ENCODE data around the gene GRIK4.

The GRIK4 gene

DNA sequence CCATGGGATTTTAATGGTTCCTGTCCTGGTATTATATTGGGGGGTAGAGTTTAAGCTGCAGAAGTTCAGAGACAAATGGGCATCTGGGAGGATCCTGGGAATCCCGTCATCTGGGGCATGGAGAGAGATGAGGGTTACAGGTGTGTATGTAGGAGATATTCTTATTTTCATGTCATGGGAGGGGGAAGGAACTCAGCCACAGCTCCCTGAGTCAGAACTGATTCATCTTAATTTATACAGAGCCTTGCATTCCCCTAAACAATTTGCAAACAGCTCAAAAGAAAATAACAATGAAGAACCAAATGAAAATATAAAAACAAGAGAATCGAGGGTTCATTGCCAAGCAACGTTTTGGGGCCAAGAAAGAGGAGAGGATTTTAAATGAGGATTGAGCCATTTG lies 356.4 kb downstream of the GRIK4 start:
- ATAC-seq (replicated peaks; ENCODE audit: extremely low read depth, poor library complexity, severe bottlenecking) (no peak), DNase-seq (ENCODE audit: low spot score in 2 of 2) (no peak)
- H3K27ac Mint-ChIP-seq (ENCODE audit: low read depth), result peak overlapping the region; percentile 78
- H3K4me3 Mint-ChIP-seq, result no peak overlapping the region
- H3K9me3 Mint-ChIP-seq, result no peaks in the 10 kb centered on the region
- no peaks in the 10 kb centered on the region for H3K27me3 Mint-ChIP-seq
- H3K36me3 Mint-ChIP-seq (ENCODE audit: insufficient read depth), result no peaks in the 10 kb centered on the region
- H3K4me1 Mint-ChIP-seq, result peaks cover 38% of the 10 kb centered on the region

DNA sequence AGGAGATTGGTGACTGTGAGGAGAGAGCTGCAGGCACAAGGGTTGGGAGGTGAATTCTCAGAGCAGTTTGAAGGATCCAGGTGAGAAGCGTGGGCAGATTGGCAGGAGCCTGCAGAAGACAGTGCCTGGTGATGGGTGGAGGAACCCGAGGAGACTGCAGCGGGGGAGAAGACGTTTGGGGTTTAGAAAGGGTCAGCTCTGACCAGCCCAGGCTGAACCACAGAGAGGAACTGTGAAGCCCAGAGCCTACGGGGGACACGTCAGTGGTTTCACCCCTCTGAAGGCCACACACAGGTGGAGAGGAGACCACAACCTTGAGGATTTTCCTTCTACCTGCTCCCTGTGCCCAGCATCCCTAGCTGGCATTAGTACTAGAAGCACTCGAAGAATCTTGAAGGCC lies 357.5 kb downstream of the GRIK4 start:
- Mint-ChIP-seq H3K9me3 (no peaks in the 10 kb centered on the region), H3K27ac (ENCODE audit: low read depth) (no peak overlapping the region), H3K36me3 (ENCODE audit: insufficient read depth) (peaks cover 1% of the 10 kb centered on the region), H3K4me1 (peaks cover 38% of the 10 kb centered on the region), H3K27me3 (no peaks in the 10 kb centered on the region), H3K4me3 (no peak overlapping the region)
- no peak for ATAC-seq (replicated peaks; ENCODE audit: extremely low read depth, poor library complexity, severe bottlenecking)
- DNase-seq (ENCODE audit: low spot score in 2 of 2), result no peak

DNA sequence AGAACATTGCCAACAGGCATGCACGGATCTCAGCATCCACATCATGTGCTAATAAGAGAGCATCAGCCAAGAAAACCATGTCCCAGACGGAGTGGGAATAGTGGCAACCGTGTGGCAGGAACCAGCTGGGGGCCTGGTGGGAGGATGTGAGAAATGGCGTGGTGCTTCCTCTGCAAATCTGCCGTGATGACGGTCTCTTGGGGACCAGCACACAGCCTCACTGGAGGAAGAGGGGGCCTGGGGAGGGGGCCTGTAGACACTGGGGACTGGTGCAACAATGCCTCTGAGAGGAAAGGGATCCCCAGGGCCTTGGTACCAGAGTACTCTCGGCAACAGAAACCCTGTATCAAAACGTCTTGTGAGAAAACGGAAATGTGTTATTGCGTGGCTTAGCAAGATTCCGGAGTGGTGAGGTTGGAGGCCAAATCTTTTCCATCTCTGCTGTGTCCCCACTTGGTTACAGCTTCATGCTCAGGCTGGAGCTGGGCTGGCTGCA lies 358.0 kb downstream of the GRIK4 start:
- ATAC-seq (replicated peaks; ENCODE audit: extremely low read depth, poor library complexity, severe bottlenecking), result peak; percentile 25
- H3K9me3 Mint-ChIP-seq, result no peaks in the 10 kb centered on the region
- H3K27me3 Mint-ChIP-seq, result no peaks in the 10 kb centered on the region
- no peak overlapping the region for H3K4me3 Mint-ChIP-seq
- H3K36me3 Mint-ChIP-seq (ENCODE audit: insufficient read depth), result peaks cover 1% of the 10 kb centered on the region
- H3K27ac Mint-ChIP-seq (ENCODE audit: low read depth), result no peak overlapping the region
- peaks cover 38% of the 10 kb centered on the region for H3K4me1 Mint-ChIP-seq
- DNase-seq (ENCODE audit: low spot score in 2 of 2), result no peak

DNA sequence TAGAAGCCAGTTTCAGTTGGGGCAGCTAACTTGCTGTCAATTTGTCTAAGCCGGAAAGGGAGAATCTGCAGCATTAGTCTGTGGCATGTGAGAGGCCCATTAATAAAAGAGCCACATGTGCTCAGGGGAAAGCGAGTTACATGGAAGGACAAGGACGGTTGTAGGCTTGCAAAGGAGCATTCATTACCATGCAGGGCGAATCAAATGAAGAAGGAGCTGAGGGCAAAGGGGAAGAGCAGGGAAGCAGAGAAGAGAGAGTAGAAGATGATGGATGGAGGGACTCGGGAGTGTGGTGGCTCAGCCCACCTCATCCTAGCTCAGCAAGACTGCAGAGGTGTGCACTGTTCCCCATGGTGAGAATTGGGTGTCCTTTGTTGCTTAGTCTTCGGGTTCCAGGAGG lies 359.6 kb downstream of the GRIK4 start:
- no peaks in the 10 kb centered on the region for H3K27me3 Mint-ChIP-seq
- H3K4me3 Mint-ChIP-seq, result no peak overlapping the region
- H3K36me3 Mint-ChIP-seq (ENCODE audit: insufficient read depth), result peaks cover 6% of the 10 kb centered on the region
- DNase-seq (ENCODE audit: low spot score in 2 of 2) (no peak), ATAC-seq (replicated peaks; ENCODE audit: extremely low read depth, poor library complexity, severe bottlenecking) (no peak)
- H3K27ac Mint-ChIP-seq (ENCODE audit: low read depth), result no peak overlapping the region
- H3K4me1 Mint-ChIP-seq, result peaks cover 40% of the 10 kb centered on the region
- H3K9me3 Mint-ChIP-seq, result peaks cover 3% of the 10 kb centered on the region

DNA sequence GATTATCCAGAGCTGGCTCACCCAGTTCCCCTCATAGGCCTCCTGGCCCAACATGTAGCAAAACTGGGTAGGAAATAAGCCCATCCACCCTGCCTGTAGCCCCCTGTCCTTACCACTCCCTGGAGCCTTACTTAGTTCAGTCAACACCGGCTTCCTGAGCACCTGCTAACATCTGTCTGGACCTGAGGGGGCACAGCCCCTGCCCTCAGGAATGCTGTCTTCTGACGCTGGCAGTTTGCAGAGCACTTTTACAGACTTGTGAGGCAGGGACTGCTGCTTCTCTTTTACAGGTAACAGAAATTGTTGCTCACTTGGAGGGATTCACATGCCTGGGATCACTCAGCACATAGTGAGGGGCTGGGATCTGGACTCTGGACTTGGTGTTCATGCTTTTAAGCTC lies 360.4 kb downstream of the GRIK4 start:
- H3K36me3 Mint-ChIP-seq (ENCODE audit: insufficient read depth), result peaks cover 8% of the 10 kb centered on the region

DNA sequence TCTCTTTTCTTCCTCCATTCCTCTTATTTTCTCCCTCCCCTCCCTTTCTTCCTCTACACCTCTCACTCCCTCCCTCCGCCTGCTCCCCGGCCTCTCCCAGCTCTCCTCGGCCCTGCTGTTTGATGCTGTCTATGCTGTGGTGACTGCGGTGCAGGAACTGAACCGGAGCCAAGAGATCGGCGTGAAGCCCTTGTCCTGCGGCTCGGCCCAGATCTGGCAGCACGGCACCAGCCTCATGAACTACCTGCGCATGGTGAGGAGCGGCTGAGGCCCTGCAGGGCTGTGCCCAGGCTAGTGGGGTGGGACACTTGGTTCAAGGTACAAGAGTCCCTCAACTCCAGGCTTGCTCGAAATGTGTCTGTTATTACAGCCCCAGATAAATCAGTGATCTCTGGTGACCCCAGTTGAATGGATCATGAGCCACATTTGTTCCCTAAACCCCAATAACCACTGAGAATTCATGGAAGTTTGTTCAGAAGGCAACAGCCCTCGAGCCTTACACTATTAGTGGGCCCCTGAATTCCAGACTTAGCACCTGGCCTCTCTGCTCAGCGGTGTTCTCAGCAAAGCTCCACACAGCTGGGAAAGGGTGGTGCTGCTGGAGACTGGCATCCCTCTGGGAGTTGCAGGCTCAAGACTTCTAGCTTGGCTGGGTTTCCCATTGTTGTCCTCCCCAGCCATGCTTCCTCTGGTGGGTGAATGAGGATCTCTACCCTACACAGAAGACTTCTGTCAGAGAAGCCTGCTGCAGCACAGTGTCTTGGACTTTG lies 362.6 kb downstream of the GRIK4 start:
- peaks cover 6% of the 10 kb centered on the region for H3K9me3 Mint-ChIP-seq

More for the DNA sequence above, 360.4 kb downstream of the GRIK4 start:
- ATAC-seq (replicated peaks; ENCODE audit: extremely low read depth, poor library complexity, severe bottlenecking) (no peak), DNase-seq (ENCODE audit: low spot score in 2 of 2) (no peak)
- Mint-ChIP-seq H3K27me3 (no peaks in the 10 kb centered on the region), H3K4me3 (no peak overlapping the region), H3K4me1 (peaks cover 42% of the 10 kb centered on the region), H3K27ac (ENCODE audit: low read depth) (no peak overlapping the region), H3K9me3 (peaks cover 6% of the 10 kb centered on the region)

DNA sequence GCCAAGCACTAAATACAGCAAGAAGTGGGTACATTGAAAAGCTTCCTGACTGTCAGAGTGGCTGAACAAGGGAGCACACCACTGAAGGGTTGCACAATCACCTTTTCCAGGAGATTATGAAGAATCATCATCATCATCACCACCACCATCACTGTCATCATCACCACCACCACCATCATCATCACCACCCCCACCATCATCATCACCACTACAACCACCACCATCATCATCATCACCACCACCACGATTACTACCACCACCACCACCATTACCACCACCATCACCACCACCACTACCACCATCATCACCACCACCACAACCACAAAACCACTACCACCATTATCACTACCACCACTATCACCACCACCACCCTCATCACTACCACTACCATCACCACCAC lies 364.4 kb downstream of the GRIK4 start:
- Mint-ChIP-seq H3K4me1 (peaks cover 6% of the 10 kb centered on the region), H3K9me3 (peaks cover 6% of the 10 kb centered on the region), H3K36me3 (ENCODE audit: insufficient read depth) (peaks cover 8% of the 10 kb centered on the region), H3K27ac (ENCODE audit: low read depth) (peak overlapping the region; percentile 22), H3K4me3 (no peak overlapping the region), H3K27me3 (no peaks in the 10 kb centered on the region)
- DNase-seq (ENCODE audit: low spot score in 2 of 2) (no peak), ATAC-seq (replicated peaks; ENCODE audit: extremely low read depth, poor library complexity, severe bottlenecking) (no peak)

More for the DNA sequence above, 362.6 kb downstream of the GRIK4 start:
- DNase-seq (ENCODE audit: low spot score in 2 of 2), result no peak
- Mint-ChIP-seq H3K36me3 (ENCODE audit: insufficient read depth) (peaks cover 8% of the 10 kb centered on the region), H3K4me3 (no peak overlapping the region), H3K27me3 (no peaks in the 10 kb centered on the region), H3K4me1 (peaks cover 19% of the 10 kb centered on the region), H3K27ac (ENCODE audit: low read depth) (no peak overlapping the region)
- no peak for ATAC-seq (replicated peaks; ENCODE audit: extremely low read depth, poor library complexity, severe bottlenecking)

DNA sequence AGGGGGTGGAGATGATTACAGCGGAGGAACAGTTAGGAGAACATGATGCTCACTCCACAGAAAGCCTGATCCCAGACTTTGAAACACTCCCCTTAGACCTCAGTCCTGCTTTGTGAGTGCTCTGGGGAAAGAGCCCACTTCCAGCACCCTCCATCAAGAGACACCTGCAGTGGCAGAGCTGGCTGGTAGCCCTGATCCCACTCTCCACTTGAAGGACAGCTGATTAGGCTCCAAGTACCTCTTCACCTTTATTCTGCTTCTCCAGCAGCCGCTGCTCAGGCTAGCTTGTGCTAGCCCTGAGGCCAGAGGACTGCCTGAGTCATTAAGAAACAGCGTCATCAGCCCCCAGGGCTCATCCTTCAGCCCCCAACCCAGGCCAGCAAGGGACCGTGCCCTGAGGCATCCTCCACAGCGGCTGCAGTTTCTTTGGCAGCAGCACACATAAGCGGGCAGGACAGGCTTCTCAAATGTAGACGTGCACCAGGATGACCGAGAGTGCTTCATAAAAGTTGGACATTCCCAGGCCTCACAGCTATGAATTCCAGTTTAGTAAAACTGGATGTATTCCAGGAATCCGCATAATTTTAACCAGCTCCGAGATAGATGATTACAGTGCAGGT lies 366.3 kb downstream of the GRIK4 start:
- H3K4me1 Mint-ChIP-seq, result peaks cover 6% of the 10 kb centered on the region
- peaks cover 17% of the 10 kb centered on the region for H3K27me3 Mint-ChIP-seq
- no peak for ATAC-seq (replicated peaks; ENCODE audit: extremely low read depth, poor library complexity, severe bottlenecking)
- H3K4me3 Mint-ChIP-seq, result no peak overlapping the region
- H3K36me3 Mint-ChIP-seq (ENCODE audit: insufficient read depth), result peaks cover 8% of the 10 kb centered on the region
- no peak overlapping the region for H3K27ac Mint-ChIP-seq (ENCODE audit: low read depth)
- H3K9me3 Mint-ChIP-seq, result peaks cover 6% of the 10 kb centered on the region
- DNase-seq (ENCODE audit: low spot score in 2 of 2), result no peak

DNA sequence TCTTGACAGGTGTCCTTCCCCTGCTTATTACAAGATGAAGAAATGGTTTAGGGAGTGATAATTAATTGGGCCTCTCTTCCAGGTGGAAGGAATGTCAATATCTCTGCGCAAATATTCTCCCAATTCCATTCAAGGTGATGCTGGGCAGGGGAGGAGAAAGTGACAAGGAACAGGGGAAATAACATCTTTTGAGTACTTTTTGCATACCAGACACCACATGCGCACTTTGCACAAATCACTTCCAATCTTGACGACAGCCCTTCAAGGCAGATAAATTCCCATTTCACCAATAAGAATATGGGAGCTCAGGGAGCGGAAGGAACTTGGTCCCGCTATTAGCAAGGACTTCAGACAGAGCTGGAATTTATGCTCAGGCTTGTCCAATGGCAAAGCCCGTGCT lies 367.2 kb downstream of the GRIK4 start:
- Mint-ChIP-seq H3K27ac (ENCODE audit: low read depth) (no peak overlapping the region), H3K9me3 (peaks cover 6% of the 10 kb centered on the region), H3K36me3 (ENCODE audit: insufficient read depth) (peaks cover 7% of the 10 kb centered on the region), H3K27me3 (peaks cover 26% of the 10 kb centered on the region), H3K4me3 (no peak overlapping the region), H3K4me1 (peaks cover 6% of the 10 kb centered on the region)
- ATAC-seq (replicated peaks; ENCODE audit: extremely low read depth, poor library complexity, severe bottlenecking) (no peak), DNase-seq (ENCODE audit: low spot score in 2 of 2) (no peak)

DNA sequence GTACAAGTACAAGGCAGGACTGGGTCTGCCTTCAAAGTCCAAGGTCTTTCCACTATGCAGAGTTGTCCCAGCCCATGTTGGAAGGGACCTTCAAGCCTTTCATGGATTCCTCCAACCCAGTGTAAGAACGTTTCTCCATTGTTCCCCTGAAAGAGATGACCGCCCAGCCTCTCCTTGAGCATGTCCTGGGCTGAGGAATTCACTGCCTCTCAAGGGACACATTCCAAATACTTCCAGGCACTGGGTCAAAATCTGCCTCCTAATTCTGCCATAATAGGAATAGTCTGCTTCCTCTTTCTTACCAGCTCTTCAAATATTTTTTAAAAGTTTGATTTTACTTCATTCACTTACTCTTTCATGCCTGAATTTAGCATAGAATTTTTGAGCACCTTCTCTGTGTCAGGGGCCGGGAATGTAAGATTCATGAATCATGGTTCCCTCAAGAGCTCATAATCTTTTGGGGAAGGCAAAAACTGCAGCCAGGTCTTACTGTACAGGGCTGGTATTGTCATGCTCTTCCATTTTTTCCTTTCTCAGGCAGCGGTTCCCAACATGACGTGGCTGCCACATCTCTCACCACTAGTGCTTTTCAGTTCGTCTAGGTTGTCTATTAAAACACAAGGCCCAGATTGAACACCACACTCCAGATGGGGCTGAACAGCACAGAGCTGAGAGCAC lies 369.1 kb downstream of the GRIK4 start:
- no peak for ATAC-seq (replicated peaks; ENCODE audit: extremely low read depth, poor library complexity, severe bottlenecking)
- H3K36me3 Mint-ChIP-seq (ENCODE audit: insufficient read depth), result peaks cover 7% of the 10 kb centered on the region

DNA sequence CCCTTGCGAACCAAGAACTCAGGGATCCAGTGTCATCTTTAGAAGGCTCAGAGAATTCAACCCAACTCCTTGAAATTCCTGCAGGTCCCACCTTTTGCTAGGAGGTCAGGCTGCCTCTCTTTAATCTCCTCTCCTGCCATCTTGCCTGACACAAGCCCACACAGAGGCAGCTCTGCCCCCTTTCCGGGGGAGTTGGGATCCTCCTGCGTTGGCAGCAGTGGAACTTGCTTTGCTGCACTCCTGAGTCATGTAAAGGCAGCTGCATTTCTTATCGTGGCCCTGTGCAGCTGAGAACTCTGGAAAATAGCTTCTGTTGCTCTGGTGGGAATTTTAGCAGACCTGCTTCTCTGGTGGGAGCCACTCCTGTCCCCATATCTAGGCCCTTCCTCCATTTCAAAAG lies 370.0 kb downstream of the GRIK4 start:
- H3K27ac Mint-ChIP-seq (ENCODE audit: low read depth), result no peak overlapping the region
- peaks cover 30% of the 10 kb centered on the region for H3K27me3 Mint-ChIP-seq
- H3K4me3 Mint-ChIP-seq, result no peak overlapping the region
- H3K4me1 Mint-ChIP-seq, result no peaks in the 10 kb centered on the region
- ATAC-seq (replicated peaks; ENCODE audit: extremely low read depth, poor library complexity, severe bottlenecking) (no peak), DNase-seq (ENCODE audit: low spot score in 2 of 2) (no peak)
- no peaks in the 10 kb centered on the region for H3K36me3 Mint-ChIP-seq (ENCODE audit: insufficient read depth)
- no peaks in the 10 kb centered on the region for H3K9me3 Mint-ChIP-seq

More for the DNA sequence above, 369.1 kb downstream of the GRIK4 start:
- Mint-ChIP-seq H3K4me3 (no peak overlapping the region), H3K4me1 (peaks cover 6% of the 10 kb centered on the region), H3K9me3 (peaks cover 6% of the 10 kb centered on the region), H3K27me3 (peaks cover 30% of the 10 kb centered on the region), H3K27ac (ENCODE audit: low read depth) (no peak overlapping the region)
- DNase-seq (ENCODE audit: low spot score in 2 of 2), result no peak

DNA sequence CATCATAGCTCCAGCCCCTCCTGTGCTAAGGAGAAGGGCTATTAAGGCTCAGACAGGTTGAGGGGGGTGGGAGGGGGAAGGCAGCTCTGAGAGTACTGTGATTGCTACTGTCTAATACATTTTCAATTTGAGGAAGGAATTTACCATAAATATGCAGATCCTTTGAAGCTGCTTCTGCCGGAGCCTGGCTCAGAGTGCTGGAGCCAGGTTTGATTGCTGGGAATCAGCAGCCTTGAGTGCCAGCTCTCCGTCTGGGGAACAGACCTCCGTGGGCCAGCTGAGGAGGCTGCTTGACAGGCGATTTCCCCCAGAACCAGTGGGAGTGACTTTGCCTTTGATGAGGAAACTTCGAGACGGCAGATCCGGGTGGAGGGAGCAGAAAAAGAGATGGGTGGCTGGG lies 370.6 kb downstream of the GRIK4 start:
- peaks cover 31% of the 10 kb centered on the region for H3K27me3 Mint-ChIP-seq
- no peaks in the 10 kb centered on the region for H3K4me1 Mint-ChIP-seq
- no peak overlapping the region for H3K27ac Mint-ChIP-seq (ENCODE audit: low read depth)
- H3K36me3 Mint-ChIP-seq (ENCODE audit: insufficient read depth), result no peaks in the 10 kb centered on the region
- ATAC-seq (replicated peaks; ENCODE audit: extremely low read depth, poor library complexity, severe bottlenecking) (no peak), DNase-seq (ENCODE audit: low spot score in 2 of 2) (no peak)
- H3K9me3 Mint-ChIP-seq, result no peaks in the 10 kb centered on the region
- no peak overlapping the region for H3K4me3 Mint-ChIP-seq

Data from central memory CD8-positive, alpha-beta T cell (primary cell).